HT-29 (cell line): ENCODE measurements around the gene UBTD1. TPM values are rescaled to one million over a fixed set of nuclear protein-coding genes. Genes with fewer than 3 reads are reported as not detected.
"Not testable (repeated sequence)": the region's sequence is repeated elsewhere in the genome, so short reads cannot be mapped to it uniquely, and the experiment has no call there.

Experiments used
- DNase-seq: peaks from one replicate; pipeline ENCODE4 v3.0.0-alpha.2; 2015; ENCODE audit warnings: low spot score
- total RNA-seq: library from RNA; depleted of rRNA; stranded (reverse); fragments of >200 nt; shearing (Covaris generic); gene quantifications from 2 replicates; pipeline ENCODE4 v1.2.3, GENCODE V29; 2014

Gene UBTD1
- total RNA-seq, 1 experiment from 2014 or later: 23.5 TPM

DNA sequence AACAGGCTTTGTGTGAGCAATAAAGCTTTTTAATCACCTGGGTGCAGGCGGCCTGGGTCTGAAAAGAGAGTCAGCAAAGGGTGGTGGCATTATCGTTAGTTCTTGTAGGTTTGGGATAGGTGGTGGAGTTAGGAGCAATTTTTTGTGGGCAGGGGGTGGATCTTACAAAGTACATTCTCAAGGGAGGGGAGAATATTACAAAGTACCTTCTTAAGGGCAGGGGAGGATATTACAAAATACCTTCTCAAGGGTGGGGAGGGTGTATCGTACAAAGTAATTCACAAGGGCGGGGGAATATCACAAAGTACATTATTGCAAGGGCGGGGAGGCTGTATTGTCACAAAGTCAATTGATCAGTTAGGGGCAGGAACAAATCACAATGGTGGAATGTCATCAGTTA lies 63.6 kb downstream of the UBTD1 start:
- DNase-seq: not testable (repeated sequence)

DNA sequence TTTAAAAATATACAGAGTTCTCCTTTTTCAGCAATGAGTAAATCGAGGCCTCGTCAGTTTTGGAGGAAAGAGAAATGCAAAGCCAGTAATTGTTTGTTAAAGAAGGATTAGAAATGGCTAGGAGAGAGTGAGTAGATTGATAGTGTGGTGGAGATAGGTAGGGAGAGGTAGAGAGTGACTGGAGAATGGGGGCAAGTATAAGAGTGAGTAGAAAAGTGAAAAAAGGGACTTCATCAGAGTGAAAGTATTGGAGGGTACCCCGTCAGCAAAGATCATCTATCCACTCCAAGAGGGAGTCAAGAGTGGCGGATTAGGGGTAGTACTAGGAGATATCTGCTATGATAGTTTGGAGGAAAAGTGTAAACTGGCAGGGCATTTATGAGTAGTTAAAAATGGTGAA lies 64.6 kb downstream of the UBTD1 start:
- DNase-seq: no peak

DNA sequence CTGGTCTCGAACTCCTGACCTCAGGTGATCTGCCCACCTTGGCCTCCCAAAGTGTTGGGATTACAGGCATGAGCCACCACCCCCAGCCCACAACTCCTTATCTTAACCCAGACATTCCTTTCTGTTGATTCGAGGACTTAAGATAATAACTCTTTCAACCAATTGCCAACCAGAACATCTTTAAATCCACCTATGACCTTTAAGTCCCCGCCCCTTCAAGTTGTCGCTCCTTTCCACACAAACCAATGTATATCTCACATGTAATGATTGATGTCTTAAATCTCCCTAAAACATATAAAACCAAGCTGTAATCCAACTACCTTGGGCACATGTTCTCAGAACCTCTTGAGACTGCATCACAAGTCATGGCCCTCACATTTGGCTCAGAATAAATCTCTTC lies 66.1 kb downstream of the UBTD1 start:
- DNase-seq: no peak

DNA sequence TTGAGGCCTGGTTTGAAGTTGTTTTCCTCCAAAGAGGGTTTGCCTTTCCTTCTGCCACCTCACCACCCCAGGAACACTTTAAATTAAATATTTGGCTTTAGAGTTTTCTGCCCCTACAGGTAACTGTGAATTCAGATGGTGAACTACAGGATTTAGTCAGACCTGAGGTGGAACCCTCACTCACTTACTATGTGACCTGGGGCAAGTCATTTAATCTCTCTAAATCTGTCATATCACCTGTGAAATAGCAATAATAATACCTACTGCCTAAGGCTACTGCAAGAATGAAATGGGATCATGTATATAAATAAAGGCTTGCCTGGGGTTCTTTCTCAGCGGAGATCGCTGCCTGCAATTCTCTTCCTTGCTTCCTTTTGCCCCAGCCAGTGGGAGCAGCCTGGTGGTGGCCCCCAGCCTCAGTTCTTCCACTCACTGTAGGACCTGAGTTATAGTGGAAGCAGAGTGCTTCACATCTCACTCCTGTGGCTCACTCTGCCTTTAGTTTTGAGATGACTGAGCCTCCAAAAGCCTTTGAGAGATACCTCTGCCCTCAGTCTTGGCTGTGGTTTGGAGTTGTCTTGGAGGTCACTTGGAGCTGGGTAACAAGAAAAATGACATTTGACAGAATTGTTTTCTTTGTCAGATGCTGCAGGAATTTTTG lies 67.7 kb downstream of the UBTD1 start:
- no peak for DNase-seq

DNA sequence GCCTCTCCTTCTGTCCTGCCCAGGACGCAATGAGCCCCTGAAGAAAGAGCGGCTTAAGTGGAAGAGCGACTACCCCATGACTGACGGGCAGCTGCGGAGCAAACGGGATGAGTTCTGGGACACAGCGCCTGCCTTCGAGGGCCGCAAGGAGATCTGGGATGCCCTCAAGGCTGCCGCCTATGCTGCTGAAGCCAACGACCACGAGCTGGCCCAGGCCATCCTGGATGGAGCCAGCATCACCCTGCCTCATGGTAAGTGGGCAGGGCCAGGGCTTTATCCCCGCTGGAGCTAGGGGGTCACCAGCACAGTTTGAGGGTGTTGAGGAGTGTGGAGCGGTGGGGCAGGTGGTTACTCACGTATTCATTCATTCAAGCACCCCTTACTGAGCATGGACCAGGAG lies 69.2 kb downstream of the UBTD1 start:
- DNase-seq: no peak

DNA sequence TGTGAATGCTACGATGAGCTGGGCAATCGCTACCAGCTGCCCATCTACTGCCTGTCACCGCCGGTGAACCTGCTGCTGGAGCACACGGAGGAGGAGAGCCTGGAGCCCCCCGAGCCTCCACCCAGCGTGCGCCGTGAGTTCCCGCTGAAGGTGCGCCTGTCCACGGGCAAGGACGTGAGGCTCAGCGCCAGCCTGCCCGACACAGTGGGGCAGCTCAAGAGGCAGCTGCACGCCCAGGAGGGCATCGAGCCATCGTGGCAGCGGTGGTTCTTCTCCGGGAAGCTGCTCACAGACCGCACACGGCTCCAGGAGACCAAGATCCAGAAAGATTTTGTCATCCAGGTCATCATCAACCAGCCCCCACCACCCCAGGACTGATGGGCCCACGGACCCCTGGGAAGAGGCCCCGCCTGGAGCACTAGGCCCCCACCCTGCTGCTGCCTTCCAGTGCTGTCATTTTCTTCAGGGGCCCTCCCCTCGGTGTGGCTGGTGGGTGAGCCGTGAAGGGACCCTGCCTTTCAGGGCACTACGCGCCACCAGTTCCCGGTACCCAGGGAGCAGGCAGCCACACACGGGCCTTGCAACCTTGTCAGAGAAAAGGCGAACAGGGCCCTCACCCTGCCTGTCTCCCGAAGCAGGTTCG lies 71.5 kb downstream of the UBTD1 start:
- no peak for DNase-seq

DNA sequence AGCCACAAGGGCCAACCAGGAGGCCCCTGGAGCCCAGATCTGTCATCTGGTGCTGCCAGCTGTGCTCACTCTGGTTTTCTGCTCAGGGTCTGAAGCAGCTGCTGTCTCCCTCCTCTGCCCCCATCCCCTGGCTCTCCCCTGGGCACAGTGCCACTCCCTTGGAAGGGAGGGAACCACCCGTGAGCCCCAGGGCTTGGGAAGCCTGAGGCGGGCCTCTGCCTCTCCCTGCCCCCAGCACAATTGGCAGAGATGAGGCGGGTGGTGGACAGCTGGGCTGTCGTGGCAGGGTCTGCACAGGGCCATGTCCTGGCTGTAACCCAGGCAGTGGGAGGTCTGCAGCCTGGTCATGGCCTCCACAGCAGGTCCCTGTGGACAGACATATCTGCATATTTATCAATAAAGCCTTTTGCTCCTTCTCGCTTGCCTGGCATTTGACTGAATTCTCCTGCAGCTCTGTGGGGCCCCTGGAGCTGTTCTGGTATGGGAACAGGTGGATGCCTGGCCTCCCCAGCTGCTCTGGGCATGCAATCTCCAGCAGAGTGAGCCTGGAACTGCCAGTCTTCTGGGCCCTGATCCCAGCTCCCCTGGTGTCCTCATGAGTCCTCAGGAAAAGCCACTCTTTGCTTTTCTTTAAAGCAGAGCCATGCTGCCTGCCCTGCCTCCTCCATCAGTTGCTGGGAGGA lies 72.2 kb downstream of the UBTD1 start:
- no peak for DNase-seq

DNA sequence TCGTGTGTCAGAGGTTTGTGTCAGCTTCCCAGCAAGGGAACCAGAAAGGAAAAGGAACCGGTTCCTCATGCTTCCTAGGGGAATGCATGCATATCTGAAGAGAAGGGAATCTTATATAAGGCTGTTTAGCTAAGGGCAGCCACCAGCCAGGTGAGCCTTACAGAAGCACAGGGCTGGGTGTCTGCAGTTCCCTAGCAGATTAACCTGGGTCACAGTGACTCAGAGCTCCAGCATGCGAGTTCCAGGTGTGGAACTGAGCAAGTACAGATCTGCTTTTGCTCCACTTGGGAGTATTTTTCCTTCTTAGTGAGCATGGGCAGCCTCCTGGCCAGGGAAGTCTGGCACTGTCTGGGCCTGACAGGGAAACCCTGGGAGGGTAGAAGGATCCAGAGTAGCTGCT lies 72.9 kb downstream of the UBTD1 start:
- DNase-seq: peak; percentile 65

DNA sequence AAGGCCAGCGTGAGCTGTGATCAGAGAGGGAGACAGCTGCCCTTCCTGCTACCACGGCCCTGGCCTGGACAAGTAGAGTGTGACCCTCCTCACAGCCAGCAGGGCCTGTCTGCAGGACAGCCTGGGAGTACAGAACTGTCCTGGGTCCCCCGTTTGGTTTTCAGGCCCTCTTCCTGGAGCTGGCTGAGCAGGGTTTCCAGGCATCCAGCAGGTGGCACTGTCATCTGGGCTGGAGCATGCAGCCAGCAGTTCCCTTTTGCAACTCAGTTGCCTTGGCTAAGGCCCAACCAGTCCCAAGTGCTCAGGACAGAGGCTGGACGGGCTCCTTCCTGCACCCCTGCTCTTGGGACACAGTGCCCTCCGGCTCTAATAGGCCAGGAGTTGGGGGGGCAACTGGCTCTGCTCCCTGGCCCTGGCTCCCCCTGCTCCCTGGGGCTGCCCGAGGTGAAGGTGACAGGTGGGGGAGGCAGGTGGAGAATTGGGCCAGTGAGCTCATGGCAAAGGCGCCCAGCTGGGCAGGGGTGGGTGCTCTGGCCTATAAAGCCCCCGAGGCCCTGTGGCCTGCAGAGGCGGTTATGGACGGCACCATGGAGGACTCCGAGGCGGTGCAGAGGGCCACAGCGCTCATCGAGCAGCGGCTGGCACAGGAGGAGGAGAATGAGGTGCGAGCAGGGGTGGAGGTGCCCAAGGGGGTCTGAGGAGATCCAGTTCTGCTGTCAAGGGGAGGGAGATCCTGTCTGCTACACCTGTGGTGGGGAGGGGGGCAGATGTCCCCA lies 73.7 kb downstream of the UBTD1 start, which contains the start of gene ANKRD2:
Gene ANKRD2 (plus strand): TSS at position 566 of the 776 bp plus-strand sequence. CDS start 10 bp downstream, at position 576.
- DNase-seq: peak; percentile 75

DNA sequence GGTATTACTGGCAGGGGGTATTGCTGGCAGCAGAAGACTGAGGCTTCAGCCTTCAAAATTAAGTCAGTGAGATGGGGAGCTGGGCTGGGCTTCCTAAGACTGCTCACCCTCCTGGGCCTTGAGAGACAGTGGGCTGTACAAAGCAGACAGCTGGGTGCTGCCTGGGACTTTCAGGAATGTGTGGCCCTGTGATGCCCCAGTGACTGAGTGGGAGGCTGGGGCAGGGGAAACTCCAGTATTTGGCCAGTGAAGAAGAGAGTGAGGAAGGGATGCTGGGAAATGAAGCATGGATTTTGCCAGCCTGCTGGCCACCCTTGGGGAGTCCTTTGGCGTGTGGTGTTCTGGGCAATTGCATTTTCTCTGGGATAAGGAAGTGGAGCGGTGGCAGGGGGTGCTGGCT lies 74.3 kb downstream of the UBTD1 start:
- DNase-seq: no peak

DNA sequence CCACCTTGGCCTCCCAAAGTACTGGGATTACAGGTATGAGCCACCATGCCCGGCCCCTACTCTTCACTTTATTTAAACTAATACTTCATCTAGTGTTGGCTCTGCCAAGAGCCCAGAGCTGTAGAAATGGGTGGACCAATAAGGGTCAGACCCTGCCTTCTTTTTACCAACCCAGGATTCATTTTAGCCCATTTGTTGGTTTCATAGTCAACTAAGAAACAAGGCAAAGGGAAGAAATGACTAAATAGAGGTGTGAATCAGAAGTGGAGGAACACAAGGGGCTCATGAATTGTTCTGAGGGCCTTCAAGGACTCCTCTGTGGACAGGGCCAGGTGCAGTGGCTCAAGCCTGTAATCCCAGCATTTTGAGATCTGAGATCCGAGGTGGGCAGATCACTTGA lies 74.9 kb downstream of the UBTD1 start:
- DNase-seq: no peak

DNA sequence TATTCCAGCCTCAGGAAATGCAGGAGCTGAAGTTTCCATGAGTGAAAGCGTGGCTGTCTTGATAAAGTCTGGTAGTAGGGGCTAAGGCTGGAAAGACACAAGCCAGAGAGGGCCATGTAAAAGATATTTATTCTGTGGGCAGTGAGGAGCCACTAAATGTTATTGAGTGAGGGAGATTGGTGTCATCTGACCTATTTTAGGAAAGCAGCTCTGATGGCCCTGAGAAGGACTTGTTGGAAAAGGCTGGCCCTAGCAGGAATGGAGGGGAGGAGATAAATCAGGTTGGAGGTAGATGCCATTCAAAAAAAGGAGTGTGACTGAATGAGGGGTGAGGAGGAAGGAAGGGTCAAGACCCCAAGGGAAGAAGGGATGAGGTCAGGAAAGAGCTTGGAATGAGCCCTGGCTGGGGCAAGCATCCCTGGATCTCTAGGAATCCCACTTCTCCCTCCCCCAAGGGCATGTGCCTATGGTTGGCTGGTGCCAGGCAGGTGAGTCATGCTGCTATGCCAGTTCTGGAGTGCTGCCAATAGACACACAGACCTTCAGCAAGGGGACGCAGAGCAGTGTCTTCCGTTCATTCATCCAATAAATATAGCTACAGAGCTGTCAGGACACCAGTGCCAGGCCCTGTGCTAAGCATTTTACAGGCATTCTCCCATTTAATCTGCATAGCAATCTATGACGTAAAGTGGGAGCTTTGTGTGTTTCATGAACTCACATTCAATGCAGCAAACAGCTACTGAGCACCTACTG lies 75.8 kb downstream of the UBTD1 start:
- DNase-seq: peak; percentile 96

DNA sequence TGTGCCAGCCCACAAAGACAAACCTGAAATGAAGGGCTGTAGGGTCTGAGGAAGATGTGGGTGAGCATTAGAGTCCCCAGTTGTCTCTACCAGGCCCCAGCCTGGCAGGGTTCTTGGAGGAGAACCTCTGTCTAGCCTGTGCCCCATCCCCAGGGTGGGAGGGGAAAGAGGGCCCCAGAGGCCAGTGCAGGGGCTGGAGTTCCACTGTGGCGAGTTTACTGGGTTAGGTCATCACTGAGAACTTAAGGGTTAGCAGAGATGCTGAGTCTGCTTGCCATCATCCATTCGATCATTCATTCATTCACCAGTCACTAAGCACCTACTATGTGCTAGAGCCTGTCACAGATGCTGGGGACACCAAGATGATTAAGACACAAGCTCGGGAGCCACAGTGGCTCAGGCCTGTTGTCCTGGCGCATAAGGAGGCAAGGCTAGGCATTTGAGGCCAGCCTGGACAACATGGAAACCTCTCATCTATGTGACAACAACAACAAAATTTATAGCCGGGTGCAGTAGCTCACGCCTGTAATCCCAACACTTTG lies 76.5 kb downstream of the UBTD1 start:
- no peak for DNase-seq

DNA sequence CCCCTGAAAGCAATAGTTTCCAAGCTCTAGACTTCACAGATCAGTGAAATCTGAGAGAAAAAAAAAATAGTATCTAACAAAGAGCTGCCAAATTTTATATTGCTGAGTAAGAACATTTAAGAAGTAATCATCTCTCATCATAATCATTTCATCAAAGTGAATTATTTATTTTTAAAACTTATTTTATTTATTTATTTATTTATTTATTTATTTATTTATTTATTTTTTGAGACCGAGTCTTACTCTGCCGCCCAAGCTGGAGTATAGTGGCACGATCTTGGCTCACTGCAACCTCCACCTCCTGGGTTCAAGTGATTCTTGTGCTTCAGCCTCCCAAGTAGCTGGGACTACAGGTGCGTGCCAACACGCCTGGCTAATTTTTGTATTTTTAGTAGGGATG lies 77.8 kb downstream of the UBTD1 start:
- not testable (repeated sequence) for DNase-seq

DNA sequence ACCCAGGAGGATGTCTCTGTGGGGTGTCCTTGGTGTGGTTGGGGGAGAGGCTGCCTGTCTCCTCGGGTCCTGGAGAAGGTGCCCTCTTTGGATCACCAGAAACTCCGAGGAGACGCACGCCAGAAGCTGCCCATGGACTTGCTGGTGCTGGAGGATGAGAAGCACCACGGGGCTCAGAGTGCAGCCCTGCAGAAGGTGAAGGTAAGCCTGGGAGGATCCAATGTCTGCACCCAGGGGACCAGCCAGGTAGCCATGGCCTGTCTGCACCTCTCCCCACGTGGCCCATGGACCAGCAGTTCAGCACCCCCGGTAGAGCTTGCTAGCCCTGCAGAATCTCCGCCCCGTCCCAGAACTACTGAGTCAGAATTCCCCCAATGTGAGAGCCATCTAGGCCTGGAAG lies 79.0 kb downstream of the UBTD1 start:
- no peak for DNase-seq

DNA sequence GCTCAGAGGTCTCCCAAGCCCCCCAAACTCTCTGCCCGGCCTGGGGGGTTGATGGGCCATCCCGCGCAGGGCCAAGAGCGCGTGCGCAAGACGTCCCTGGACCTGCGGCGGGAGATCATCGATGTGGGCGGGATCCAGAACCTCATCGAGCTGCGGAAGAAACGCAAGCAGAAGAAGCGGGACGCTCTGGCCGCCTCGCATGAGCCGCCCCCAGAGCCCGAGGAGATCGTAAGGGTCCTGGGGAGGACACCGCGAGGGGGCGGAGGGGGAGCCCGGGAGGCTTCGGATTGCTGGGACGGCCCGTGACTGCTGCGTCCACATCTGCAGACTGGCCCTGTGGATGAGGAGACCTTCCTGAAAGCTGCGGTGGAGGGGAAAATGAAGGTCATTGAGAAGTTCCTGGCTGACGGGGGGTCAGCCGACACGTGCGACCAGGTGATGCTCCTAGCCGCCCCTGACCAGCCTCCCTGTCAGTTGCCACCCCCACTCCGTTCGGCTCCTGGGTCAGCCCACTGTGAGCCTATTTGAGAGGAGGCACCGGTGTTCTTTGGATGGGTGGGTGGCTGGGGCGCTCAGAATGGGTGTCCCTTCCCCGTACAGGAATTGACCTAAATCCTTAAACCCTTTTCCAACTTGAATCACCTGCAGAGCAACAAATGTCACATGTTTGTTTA lies 79.6 kb downstream of the UBTD1 start:
- no peak for DNase-seq

DNA sequence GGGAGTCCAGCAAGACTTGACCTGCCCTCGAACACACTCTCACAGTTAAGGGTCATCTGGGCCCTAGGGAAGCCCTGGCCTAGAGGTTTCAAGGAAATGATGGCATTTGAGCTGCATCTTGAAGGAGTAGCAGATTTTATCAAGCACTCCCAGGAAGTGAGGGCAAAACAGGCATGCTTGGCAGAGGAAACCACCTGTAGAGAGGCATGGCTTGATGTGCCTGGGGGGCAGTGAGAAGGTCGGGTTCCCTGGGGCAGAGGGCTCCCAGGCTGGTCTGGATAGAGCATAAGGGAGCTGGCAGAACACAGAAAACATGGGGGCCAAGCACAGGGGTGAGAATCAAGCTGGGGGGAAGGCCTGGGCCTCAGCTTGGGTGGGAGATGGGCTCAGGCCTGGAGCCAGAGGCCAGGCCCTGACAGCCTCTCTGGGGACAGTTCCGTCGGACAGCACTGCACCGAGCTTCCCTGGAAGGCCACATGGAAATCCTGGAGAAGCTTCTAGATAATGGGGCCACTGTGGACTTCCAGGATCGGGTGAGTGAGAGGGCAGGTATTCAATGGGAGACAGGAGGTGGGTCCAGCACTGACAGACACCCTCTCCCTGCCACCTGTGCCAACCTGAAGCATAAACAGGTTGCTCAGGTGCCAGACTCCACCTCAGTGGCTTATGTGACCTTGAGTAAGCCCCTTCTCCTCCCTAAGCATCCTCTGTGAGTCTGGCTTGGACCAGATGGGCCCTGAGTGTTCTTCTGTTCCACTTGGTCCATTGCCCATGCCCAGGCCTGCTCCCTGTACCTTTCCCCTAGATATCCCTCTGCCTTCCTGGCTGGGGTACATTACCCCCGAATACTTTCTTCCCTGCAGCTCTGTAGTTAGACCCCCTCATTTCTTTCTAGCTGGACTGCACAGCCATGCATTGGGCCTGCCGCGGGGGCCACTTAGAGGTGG lies 82.0 kb downstream of the UBTD1 start:
- DNase-seq: no peak

DNA sequence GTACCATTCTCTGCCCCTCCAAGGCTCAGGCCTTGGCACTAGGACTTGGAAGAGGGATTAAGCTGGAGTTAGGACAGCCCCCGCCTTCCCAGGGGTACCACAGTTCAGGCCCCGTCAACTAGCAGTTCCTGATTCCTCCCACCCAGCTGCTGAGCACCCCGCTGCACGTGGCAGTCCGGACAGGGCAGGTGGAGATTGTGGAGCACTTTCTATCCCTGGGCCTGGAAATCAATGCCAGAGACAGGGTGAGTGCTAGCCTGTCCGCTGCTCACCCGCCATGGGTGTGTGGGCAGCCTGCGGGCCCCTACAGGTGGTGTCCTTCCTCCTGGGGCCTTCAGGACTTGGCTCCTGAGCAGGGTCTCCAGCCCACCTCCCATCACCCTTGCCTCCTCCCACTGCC lies 83.4 kb downstream of the UBTD1 start:
- DNase-seq: no peak

DNA sequence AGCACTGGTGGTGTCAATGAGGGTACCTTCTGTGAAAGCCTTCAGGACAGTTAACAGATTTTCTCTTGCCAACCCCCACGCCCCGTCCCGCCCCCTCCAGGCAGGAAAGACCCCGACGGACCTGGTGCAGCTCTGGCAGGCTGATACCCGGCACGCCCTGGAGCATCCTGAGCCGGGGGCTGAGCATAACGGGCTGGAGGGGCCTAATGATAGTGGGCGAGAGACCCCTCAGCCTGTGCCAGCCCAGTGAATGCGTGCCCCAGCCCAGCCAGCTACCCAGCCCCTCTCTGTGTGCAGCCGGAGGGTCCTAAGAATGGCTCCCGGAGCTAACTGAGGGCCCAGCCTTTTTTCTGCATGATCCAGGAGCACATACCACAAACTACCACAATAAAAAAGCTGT lies 84.8 kb downstream of the UBTD1 start:
- no peak for DNase-seq
